IPS-20b (cell line): ENCODE data around the gene ARMC2.

Experiments used
- H3K27ac ChIP-seq: one replicate; pipeline ENCODE4 v1.5.1; 2013; ENCODE audit warnings: low read length
- H3K27me3 ChIP-seq: 2 replicates; pipeline ENCODE4 v1.6.1; 2013; ENCODE audit warnings: mild to moderate bottlenecking, low read length, inconsistent platforms; ENCODE audit not compliant: insufficient read depth
- H3K36me3 ChIP-seq: 2 replicates; pipeline ENCODE4 v1.6.1; 2013; ENCODE audit warnings: low read depth, mild to moderate bottlenecking, inconsistent platforms, low read length, moderate library complexity; ENCODE audit not compliant: insufficient read depth
- H3K4me1 ChIP-seq: 2 replicates; pipeline ENCODE4 v1.6.1; 2013; ENCODE audit warnings: mild to moderate bottlenecking, control low read depth, inconsistent platforms, low read length, moderate library complexity; ENCODE audit not compliant: insufficient read depth
- H3K4me3 ChIP-seq: 2 replicates; pipeline ENCODE4 v1.5.1; 2013; ENCODE audit warnings: mild to moderate bottlenecking, low read length, inconsistent platforms
- H3K9ac ChIP-seq: 2 replicates; pipeline ENCODE4 v1.6.1; 2013; ENCODE audit warnings: low read depth, mild to moderate bottlenecking, inconsistent platforms, low read length, moderate library complexity
- H3K9me3 ChIP-seq: 2 replicates; pipeline ENCODE4 v1.6.1; 2013; ENCODE audit warnings: mild to moderate bottlenecking, low read depth, low read length, inconsistent platforms; ENCODE audit not compliant: insufficient read depth

The ARMC2 gene

GRCh38 chr6:109010705-109011102, 162.5 kb downstream of the ARMC2 start:
- no peak overlapping the region for H3K9ac ChIP-seq
- H3K4me1 ChIP-seq: peaks cover 9% of the 10 kb centered on the region; the same call in 1 of the 2 replicates

DNA sequence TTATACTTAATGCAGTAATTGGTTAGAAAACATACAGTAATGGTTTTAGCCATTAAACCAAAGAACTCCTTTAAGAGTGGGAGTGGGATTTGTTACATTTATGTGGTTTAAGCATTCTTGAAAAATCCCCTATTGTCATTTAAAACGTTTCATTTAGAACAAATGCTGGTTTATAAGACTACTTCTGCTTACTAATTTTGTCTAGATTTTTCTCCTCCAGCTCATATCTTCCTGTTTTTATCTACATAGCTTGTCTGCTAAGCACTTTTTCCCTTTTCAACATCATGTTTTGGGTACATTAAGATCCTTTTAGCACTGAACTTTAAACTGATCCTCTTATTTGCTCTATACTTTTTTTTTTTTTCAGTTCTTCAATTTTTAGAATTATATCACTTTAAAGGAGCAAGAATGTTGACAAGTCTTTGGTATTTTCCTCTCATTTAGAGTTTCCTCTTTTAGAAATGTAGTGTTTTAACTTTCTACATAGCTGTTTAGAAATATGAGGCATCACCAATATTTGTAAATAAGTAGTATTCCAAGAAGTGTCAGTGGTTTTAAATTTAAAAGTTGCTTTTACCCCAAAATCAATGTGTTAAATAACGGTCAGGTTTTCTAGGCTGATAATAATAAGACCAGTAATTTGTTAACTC, 165.6 kb downstream of the ARMC2 start:
- no peak overlapping the region for H3K27ac ChIP-seq
- no peaks in the 10 kb centered on the region for H3K4me1 ChIP-seq
- H3K4me3 ChIP-seq: no peak overlapping the region
- no peaks in the 10 kb centered on the region for H3K9me3 ChIP-seq
- H3K9ac ChIP-seq: no peak overlapping the region
- H3K27me3 ChIP-seq: no peaks in the 10 kb centered on the region
- H3K36me3 ChIP-seq: no peaks in the 10 kb centered on the region

More at GRCh38 chr6:109010705-109011102, 162.5 kb downstream of the ARMC2 start:
- Histone ChIP-seq H3K9me3 (no peaks in the 10 kb centered on the region), H3K27ac (no peak overlapping the region), H3K36me3 (no peaks in the 10 kb centered on the region), H3K27me3 (no peaks in the 10 kb centered on the region), H3K4me3 (no peak overlapping the region)

- H3K27me3 ChIP-seq: no peaks in the 10 kb centered on the region
- H3K9me3 ChIP-seq: no peaks in the 10 kb centered on the region
- H3K36me3 ChIP-seq: no peaks in the 10 kb centered on the region
- H3K4me3 ChIP-seq: no peak overlapping the region
- peaks cover under 1% of the 10 kb centered on the region; the same call in 1 of the 2 replicates for H3K4me1 ChIP-seq
- H3K9ac ChIP-seq: no peak overlapping the region
- H3K27ac ChIP-seq: no peak overlapping the region
Measured at GRCh38 chr6:109014606-109015005, 166.4 kb downstream of the ARMC2 start.

- H3K9me3 ChIP-seq: no peaks in the 10 kb centered on the region
- no peak overlapping the region for H3K27ac ChIP-seq
- no peaks in the 10 kb centered on the region for H3K36me3 ChIP-seq
- H3K4me3 ChIP-seq: no peak overlapping the region
- H3K27me3 ChIP-seq: no peaks in the 10 kb centered on the region
- no peak overlapping the region for H3K9ac ChIP-seq
- peaks cover 3% of the 10 kb centered on the region; the same call in 1 of the 2 replicates for H3K4me1 ChIP-seq
Measured at GRCh38 chr6:109015176-109015575, 167.0 kb downstream of the ARMC2 start.

DNA sequence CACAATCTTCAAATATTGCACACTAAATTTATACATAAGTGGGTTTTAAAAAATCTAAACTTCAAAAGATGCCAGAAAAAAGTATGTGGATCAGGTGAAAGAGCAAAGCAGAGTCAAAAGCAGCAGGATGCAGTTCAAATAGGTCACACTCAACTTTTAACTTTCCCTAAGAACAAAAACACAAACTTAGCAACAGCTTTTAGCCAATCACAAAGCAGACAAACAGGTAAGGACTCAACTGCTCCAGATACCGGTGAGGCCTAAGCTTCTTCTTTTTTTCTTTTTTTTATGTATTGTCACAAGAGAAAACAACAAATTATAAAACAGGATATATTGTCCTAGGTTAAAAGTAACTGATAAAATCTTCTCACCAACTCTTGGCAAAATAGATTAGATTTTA, 171.7 kb downstream of the ARMC2 start:
- Histone ChIP-seq H3K4me1 (peaks cover 3% of the 10 kb centered on the region; the same call in 1 of the 2 replicates), H3K9ac (no peak overlapping the region), H3K27ac (peak overlapping the region; percentile 5), H3K9me3 (no peaks in the 10 kb centered on the region), H3K36me3 (no peaks in the 10 kb centered on the region), H3K4me3 (no peak overlapping the region), H3K27me3 (no peaks in the 10 kb centered on the region)

DNA sequence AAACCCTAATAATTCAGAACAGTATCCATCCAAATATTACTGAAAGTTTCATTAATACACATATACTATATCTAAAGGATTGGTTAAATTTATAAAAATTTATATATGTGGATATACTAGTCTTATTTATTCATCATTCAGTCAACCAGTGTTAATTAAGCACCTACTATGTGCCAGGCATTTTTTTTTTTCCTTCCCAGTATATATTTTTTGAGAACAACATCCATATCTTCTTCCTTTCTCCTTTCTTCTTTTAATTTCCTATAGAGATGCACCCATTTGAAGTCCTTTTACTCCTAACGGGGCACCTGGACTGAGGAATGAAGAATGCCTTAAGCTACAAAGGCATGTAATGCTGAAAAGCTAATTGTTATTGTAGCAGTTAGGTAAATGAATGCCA, 173.6 kb downstream of the ARMC2 start:
- peaks cover 3% of the 10 kb centered on the region; the same call in 1 of the 2 replicates for H3K4me1 ChIP-seq
- H3K27ac ChIP-seq: no peak overlapping the region
- no peaks in the 10 kb centered on the region for H3K9me3 ChIP-seq
- H3K9ac ChIP-seq: no peak overlapping the region
- no peaks in the 10 kb centered on the region for H3K27me3 ChIP-seq
- H3K4me3 ChIP-seq: no peak overlapping the region
- H3K36me3 ChIP-seq: no peaks in the 10 kb centered on the region

DNA sequence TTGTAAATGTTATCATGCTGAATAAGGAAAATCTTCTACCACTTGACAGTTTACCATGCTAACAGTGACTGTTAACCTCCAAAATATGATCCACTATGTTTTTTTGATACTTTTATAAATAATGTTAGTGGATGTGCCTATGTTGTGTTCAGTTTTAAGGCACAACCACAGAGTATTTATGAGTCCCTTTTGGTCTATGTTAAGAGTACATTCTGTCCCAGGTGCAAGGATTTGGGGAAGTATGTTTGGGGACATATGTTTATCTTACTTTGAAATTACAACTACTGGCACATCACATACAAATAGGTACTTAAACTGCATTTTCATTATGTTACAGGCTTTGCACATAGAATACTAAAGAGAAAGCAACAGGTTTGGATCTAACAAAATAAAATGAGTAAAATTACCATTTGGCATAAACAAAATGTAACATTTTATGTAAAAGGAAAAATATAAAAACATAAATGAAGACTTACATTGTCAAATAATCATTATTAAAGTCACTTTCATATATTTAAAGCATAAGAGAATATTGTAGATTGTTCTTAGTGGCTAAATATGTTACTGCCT, 175.2 kb downstream of the ARMC2 start:
- Histone ChIP-seq H3K4me3 (no peak overlapping the region), H3K27me3 (no peaks in the 10 kb centered on the region), H3K27ac (no peak overlapping the region), H3K9me3 (no peaks in the 10 kb centered on the region), H3K4me1 (peaks cover 3% of the 10 kb centered on the region; the same call in 1 of the 2 replicates), H3K36me3 (no peaks in the 10 kb centered on the region), H3K9ac (no peak overlapping the region)
